ENCODE results near the gene CADPS2. TPM values are rescaled to one million over a fixed set of nuclear protein-coding genes. Genes with fewer than 3 reads are reported as not detected.

The CADPS2 gene
- polyA plus RNA-seq, 1 donor (not counting 4 experiments of a cell fraction or from before 2014, with no cell fraction given) = 0.35 TPM

- H3K27ac ChIP-seq (ENCODE audit: control insufficient read depth, insufficient read depth, low read length) = no peak overlapping the region
- H3K9ac ChIP-seq (ENCODE audit: control insufficient read depth, extremely low read depth, insufficient read depth, low read length) = no peak overlapping the region
- H4K20me1 ChIP-seq (ENCODE audit: control insufficient read depth, extremely low read depth, insufficient read depth, low read length) = no peaks in the 10 kb centered on the region
- H3K27me3 ChIP-seq (ENCODE audit: control insufficient read depth, extremely low read depth, insufficient read depth, low read length) = no peaks in the 10 kb centered on the region
- no peak overlapping the region for H2AFZ ChIP-seq (ENCODE audit: control insufficient read depth, low read length)
- no peak for DNase-seq (ENCODE audit: low read depth, low spot score)
- no peak overlapping the region for H3K4me2 ChIP-seq (ENCODE audit: control insufficient read depth, extremely low read depth, insufficient read depth, low read depth, low read length)
- H3K79me2 ChIP-seq (ENCODE audit: control insufficient read depth, insufficient read depth, low read length) = no peaks in the 10 kb centered on the region
- no peaks in the 10 kb centered on the region for H3K9me3 ChIP-seq (ENCODE audit: control insufficient read depth, low read depth, low read length)
- H3K9me1 ChIP-seq (ENCODE audit: control insufficient read depth, extremely low read depth, insufficient read depth, low read length) = no peaks in the 10 kb centered on the region
- H3K36me3 ChIP-seq (ENCODE audit: control insufficient read depth in 2 of 2, extremely low read depth in 1 of 2, insufficient read depth in 2 of 2, low read length in 2 of 2) = no peaks in the 10 kb centered on the region
- no peak for TF ChIP-seq CTCF (optimal IDR thresholded peaks at IDR 0.05 in 1 of 3, IDR thresholded peaks at IDR 0.05 in 1 of 3, conservative IDR thresholded peaks at IDR 0.05 in 1 of 3; ENCODE audit: extremely low read depth in 1 of 3, insufficient read depth in 2 of 3, low read length in 3 of 3)
- no peak for TF ChIP-seq EZH2 (IDR thresholded peaks at IDR 0.05; ENCODE audit: low read length)
- no peaks in the 10 kb centered on the region for H3K4me1 ChIP-seq (ENCODE audit: control insufficient read depth, extremely low read depth, insufficient read depth, low read length)
- dilution Hi-C loops (cut with MboI; ENCODE audit: extremely low pct_ligation_motif_present, low sequenced_read_pairs) = no loop called here
- no peak for FAIRE-seq
- H3K4me3 ChIP-seq (ENCODE audit: control insufficient read depth in 2 of 3, extremely low read depth in 1 of 3, insufficient read depth in 2 of 3, low read depth in 1 of 3, low read length in 3 of 3) = no peak overlapping the region
Measured at GRCh38 chr7:122337011-122337410, 549.2 kb downstream of the CADPS2 start.

GRCh38 chr7:122329145-122329802 lies 557.0 kb downstream of the CADPS2 start:
- H3K27ac ChIP-seq (ENCODE audit: control insufficient read depth, insufficient read depth, low read length) = no peak overlapping the region
- dilution Hi-C loops (cut with MboI; ENCODE audit: extremely low pct_ligation_motif_present, low sequenced_read_pairs) = no loop called here
- no peaks in the 10 kb centered on the region for H4K20me1 ChIP-seq (ENCODE audit: control insufficient read depth, extremely low read depth, insufficient read depth, low read length)
- no peaks in the 10 kb centered on the region for H3K4me1 ChIP-seq (ENCODE audit: control insufficient read depth, extremely low read depth, insufficient read depth, low read length)
- no peaks in the 10 kb centered on the region for H3K27me3 ChIP-seq (ENCODE audit: control insufficient read depth, extremely low read depth, insufficient read depth, low read length)
- TF ChIP-seq EZH2 (IDR thresholded peaks at IDR 0.05; ENCODE audit: low read length) = no peak
- TF ChIP-seq CTCF (optimal IDR thresholded peaks at IDR 0.05 in 1 of 3, IDR thresholded peaks at IDR 0.05 in 1 of 3, conservative IDR thresholded peaks at IDR 0.05 in 1 of 3; ENCODE audit: extremely low read depth in 1 of 3, insufficient read depth in 2 of 3, low read length in 3 of 3) = no peak
- no peaks in the 10 kb centered on the region for H3K9me3 ChIP-seq (ENCODE audit: control insufficient read depth, low read depth, low read length)
- no peak overlapping the region for H2AFZ ChIP-seq (ENCODE audit: control insufficient read depth, low read length)
- no peak overlapping the region for H3K4me2 ChIP-seq (ENCODE audit: control insufficient read depth, extremely low read depth, insufficient read depth, low read depth, low read length)
- H3K36me3 ChIP-seq (ENCODE audit: control insufficient read depth in 2 of 2, extremely low read depth in 1 of 2, insufficient read depth in 2 of 2, low read length in 2 of 2) = no peaks in the 10 kb centered on the region
- H3K4me3 ChIP-seq (ENCODE audit: control insufficient read depth in 2 of 3, extremely low read depth in 1 of 3, insufficient read depth in 2 of 3, low read depth in 1 of 3, low read length in 3 of 3) = no peak overlapping the region
- no peak overlapping the region for H3K9ac ChIP-seq (ENCODE audit: control insufficient read depth, extremely low read depth, insufficient read depth, low read length)
- no peak for FAIRE-seq
- no peaks in the 10 kb centered on the region for H3K79me2 ChIP-seq (ENCODE audit: control insufficient read depth, insufficient read depth, low read length)
- H3K9me1 ChIP-seq (ENCODE audit: control insufficient read depth, extremely low read depth, insufficient read depth, low read length) = no peaks in the 10 kb centered on the region
- no peak for DNase-seq (ENCODE audit: low read depth, low spot score)

Measured in keratinocyte (primary cell).